SU-DHL-6 (cell line): ENCODE measurements around the gene POU3F3.

ENCODE experiments used
- H2AFZ ChIP-seq: fragments of 200-600 bp; sonication (generic); 2 replicates; pipeline ENCODE4 v1.6.1; 2014; ENCODE audit warnings: low read depth, mild to moderate bottlenecking, moderate library complexity, mixed read lengths, antibody characterized with exemption, low read length; ENCODE audit not compliant: severe bottlenecking
- H3F3A ChIP-seq: fragments of 200-600 bp; shearing (Covaris generic); 2 replicates; pipeline ENCODE4 v1.6.0; 2016; ENCODE audit warnings: antibody characterized with exemption, mild to moderate bottlenecking; ENCODE audit not compliant: insufficient read depth
- H3K27ac ChIP-seq: fragments of 200-600 bp; sonication (generic); 2 replicates; pipeline ENCODE4 v1.5.1; 2016; ENCODE audit warnings: low read depth, mild to moderate bottlenecking, low read length, moderate library complexity, mixed read lengths
- H3K27me3 ChIP-seq: fragments of 200-600 bp; sonication (generic), shearing (Covaris generic); 2 replicates; pipeline ENCODE4 v1.6.0; 2014; ENCODE audit warnings: mild to moderate bottlenecking, low read length
- H3K36me3 ChIP-seq: fragments of 200-600 bp; sonication (generic); 2 replicates; pipeline ENCODE4 v1.6.1; 2014; ENCODE audit warnings: mild to moderate bottlenecking, low read length, mixed read lengths
- H3K4me2 ChIP-seq: fragments of 300-600, 200-600 bp; shearing (Covaris generic), sonication (generic); 2 replicates; pipeline ENCODE4 v1.6.0; 2014; ENCODE audit warnings: low read length, low read depth, mild to moderate bottlenecking; ENCODE audit not compliant: poor library complexity, severe bottlenecking
- H3K4me3 ChIP-seq: fragments of 200-600 bp; sonication (generic); 2 replicates; pipeline ENCODE4 v1.5.1; 2014; ENCODE audit warnings: antibody characterized with exemption, low read length, mild to moderate bottlenecking, mixed read lengths; ENCODE audit not compliant: insufficient read depth, poor library complexity, severe bottlenecking
- H3K79me2 ChIP-seq: fragments of 200-600 bp; sonication (generic); 2 replicates; pipeline ENCODE4 v1.6.1; 2014; ENCODE audit warnings: mild to moderate bottlenecking, low read length, moderate library complexity; ENCODE audit not compliant: insufficient read depth
- H3K9ac ChIP-seq: fragments of 200-600 bp; sonication (generic); 2 replicates; pipeline ENCODE4 v1.7.0; 2014; ENCODE audit warnings: mild to moderate bottlenecking, low read length
- H3K9me2 ChIP-seq: fragments of 200-600 bp; sonication (generic); replicated peaks from 2 replicates; pipeline ENCODE4 v1.6.1; 2014; ENCODE audit warnings: low read length; ENCODE audit not compliant: insufficient read depth
- H3K9me3 ChIP-seq: fragments of 200-600 bp; sonication (generic); 2 replicates; pipeline ENCODE4 v1.6.1; 2014; ENCODE audit warnings: low read length, mixed read lengths; ENCODE audit not compliant: insufficient read depth
- H4K20me1 ChIP-seq: fragments of 200-600 bp; sonication (generic); 2 replicates; pipeline ENCODE4 v1.6.1; 2014; ENCODE audit warnings: low read depth, mild to moderate bottlenecking, antibody characterized with exemption, low read length, moderate library complexity, mixed read lengths
- CTCF ChIP-seq: fragments of 200-600 bp; sonication (generic); IDR thresholded peaks from one replicate; pipeline ENCODE4 v1.5.1; 2017; ENCODE audit warnings: antibody characterized with exemption, mild to moderate bottlenecking, low read length, moderate library complexity; ENCODE audit not compliant: insufficient read depth, poor library complexity, severe bottlenecking
- EZH2phosphoT487 ChIP-seq: fragments of 200-600 bp; sonication (generic), shearing (Covaris generic); conservative IDR thresholded peaks from 2 replicates; pipeline ENCODE4 v1.6.1; 2018; ENCODE audit warnings: mild to moderate bottlenecking, antibody characterized with exemption, low read length, moderate library complexity, mixed read lengths

POU3F3 gene

GRCh38 chr2:104849101-104849500, 4.8 kb upstream of the POU3F3 start:
- Histone ChIP-seq H3K9me2 (no peaks in the 10 kb centered on the region), H3K9ac (no peak overlapping the region), H2AFZ (no peak overlapping the region), H3K4me2 (no peak overlapping the region), H3F3A (no peaks in the 10 kb centered on the region), H3K36me3 (no peaks in the 10 kb centered on the region), H3K79me2 (no peaks in the 10 kb centered on the region), H3K27ac (no peak overlapping the region), H3K4me3 (no peak overlapping the region), H4K20me1 (no peaks in the 10 kb centered on the region), H3K9me3 (no peaks in the 10 kb centered on the region), H3K27me3 (no peaks in the 10 kb centered on the region)
- TF ChIP-seq CTCF: no peak
- no peak for TF ChIP-seq EZH2phosphoT487

- Histone ChIP-seq H3K27me3 (no peaks in the 10 kb centered on the region), H3K79me2 (no peaks in the 10 kb centered on the region), H3K36me3 (no peaks in the 10 kb centered on the region), H3F3A (no peaks in the 10 kb centered on the region), H3K4me2 (no peak overlapping the region), H3K4me3 (no peak overlapping the region), H2AFZ (no peak overlapping the region), H3K9me2 (no peaks in the 10 kb centered on the region), H3K9me3 (no peaks in the 10 kb centered on the region), H3K27ac (no peak overlapping the region), H3K9ac (no peak overlapping the region), H4K20me1 (no peaks in the 10 kb centered on the region)
- TF ChIP-seq CTCF: peak; percentile 93
- no peak for TF ChIP-seq EZH2phosphoT487
Measured at GRCh38 chr2:104849618-104850141, 4.2 kb upstream of the POU3F3 start.

GRCh38 chr2:104850361-104851290, 3.3 kb upstream of the POU3F3 start:
- Histone ChIP-seq H3K4me2 (no peak overlapping the region), H3K36me3 (no peaks in the 10 kb centered on the region), H3K9me2 (no peaks in the 10 kb centered on the region), H3F3A (no peaks in the 10 kb centered on the region), H3K4me3 (no peak overlapping the region), H3K27me3 (no peaks in the 10 kb centered on the region), H3K9me3 (no peaks in the 10 kb centered on the region), H3K79me2 (no peaks in the 10 kb centered on the region), H3K27ac (no peak overlapping the region), H4K20me1 (no peaks in the 10 kb centered on the region), H3K9ac (no peak overlapping the region), H2AFZ (no peak overlapping the region)
- TF ChIP-seq EZH2phosphoT487 (no peak), CTCF (no peak)
